GM20431 (cell line): Measurements from ENCODE around the gene LIN37.

Source experiments
- in situ Hi-C: fragments of 300-500 bp; cut with MseI, MboI; formaldehyde crosslinking; loops from one replicate; pipeline ENCODE4 v1.15.0; 2020; ENCODE audit warnings: low sequenced_read_pairs; ENCODE audit not compliant: unreplicated experiment

The LIN37 gene

DNA sequence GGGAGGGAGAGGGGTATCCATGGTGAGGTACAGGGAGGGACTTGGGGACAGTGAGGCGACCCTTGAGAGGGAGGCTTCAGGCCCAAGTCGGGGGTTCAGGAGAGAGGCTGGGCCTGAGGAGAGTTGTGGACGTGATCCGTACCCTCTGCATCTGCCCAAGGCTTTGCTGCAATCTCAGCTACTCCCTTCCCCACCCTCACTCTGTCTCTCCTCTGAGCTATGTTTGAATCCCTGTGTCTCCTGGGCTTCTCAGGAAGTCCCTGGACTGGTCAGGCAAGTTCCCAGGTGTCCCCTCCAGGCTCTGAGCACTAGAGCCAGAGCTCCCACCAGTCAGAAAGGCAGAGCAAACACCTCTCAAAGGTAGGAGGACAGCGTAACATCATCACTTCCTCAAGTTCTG lies 1.8 kb downstream of the LIN37 start:
- in situ Hi-C loops: no loop called here

DNA sequence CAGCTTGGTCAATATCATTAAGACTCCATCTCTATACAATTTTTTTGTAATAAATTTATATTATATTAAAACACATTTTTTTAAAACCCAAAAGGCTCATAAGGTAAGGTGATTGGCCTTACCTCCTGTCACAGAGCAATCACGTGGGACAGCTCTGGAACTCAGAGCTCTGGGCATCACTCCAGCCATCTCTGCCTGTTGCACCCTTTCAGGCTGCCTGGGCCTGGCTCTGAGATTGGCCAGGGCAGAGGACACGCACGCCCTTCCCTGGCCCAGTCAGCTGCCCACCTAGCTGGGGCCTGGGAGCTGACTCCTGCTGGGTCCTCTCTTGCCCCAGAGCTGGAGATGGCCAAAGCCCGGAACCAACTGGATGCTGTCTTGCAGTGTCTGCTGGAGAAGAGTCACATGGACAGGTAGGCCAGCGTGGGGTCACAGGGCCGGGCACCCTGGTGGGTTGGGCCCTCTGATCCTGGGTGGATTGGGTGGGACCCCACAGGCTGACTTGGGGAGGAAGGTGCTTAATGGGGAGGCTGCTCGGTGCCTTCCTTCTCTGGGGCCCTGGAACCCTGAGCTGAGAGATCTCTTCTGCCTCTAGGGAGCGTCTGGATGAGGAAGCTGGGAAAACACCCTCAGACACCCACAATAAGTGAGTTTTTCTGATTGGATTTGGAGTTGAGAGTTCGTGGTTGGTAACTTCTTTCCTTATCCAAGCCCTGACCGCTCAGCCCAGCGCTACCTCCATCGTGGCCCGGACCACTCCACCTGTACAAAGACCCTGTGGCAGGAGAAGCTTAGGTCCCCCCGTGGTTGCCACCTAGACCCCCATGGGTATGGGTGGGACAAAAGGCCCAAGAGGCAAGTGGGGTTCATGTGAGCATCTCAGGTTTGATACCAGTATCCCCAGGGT lies 3.7 kb downstream of the LIN37 start:
- in situ Hi-C loops: no loop called here

GRCh38 chr19:35752746-35753350 lies 4.5 kb downstream of the LIN37 start:
- in situ Hi-C loops: no loop called here

- in situ Hi-C loops: no loop called here
These were observed 5.4 kb downstream of the LIN37 start for GRCh38 chr19:35753634-35754369.

DNA sequence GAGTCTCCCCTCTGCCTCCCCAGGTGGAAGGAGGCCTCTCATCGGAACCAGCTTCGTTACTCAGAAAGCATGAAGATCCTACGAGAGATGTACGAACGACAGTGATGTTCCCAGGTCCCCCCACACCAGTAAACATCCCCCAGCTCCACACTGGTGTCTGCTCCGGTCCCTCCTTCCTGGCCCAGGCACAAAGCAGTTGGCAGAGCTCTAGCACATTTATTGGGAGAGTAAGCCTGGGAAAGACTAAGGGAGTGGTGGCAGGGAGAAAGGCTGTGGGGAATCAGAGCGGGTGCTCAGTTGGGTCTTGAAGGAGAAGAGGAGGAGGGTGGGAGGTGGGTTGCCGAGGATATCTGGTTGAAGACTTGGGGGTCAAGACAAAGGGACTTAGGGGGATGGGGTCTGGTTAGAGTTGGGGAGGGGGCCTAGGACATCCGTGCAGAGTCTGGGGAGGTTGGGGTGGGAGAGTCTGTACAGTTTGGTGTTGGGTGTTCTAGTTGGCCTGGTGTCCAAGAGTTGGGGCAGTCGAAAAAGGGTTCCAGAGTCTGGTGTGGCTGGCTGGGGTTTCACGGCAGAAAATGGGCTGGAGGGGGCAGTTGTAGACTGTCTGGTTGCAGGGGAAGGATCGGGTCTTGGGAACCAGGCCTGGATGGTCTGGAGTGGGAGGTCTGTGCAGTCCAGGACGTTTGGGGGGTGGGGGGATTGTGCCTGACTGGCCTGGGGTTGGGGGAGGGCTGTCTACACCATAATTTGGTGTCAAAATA lies 6.2 kb downstream of the LIN37 start:
- in situ Hi-C loops: no loop called here

- in situ Hi-C loops: no loop called here
These were observed 6.8 kb downstream of the LIN37 start for GRCh38 chr19:35755131-35755549.

DNA sequence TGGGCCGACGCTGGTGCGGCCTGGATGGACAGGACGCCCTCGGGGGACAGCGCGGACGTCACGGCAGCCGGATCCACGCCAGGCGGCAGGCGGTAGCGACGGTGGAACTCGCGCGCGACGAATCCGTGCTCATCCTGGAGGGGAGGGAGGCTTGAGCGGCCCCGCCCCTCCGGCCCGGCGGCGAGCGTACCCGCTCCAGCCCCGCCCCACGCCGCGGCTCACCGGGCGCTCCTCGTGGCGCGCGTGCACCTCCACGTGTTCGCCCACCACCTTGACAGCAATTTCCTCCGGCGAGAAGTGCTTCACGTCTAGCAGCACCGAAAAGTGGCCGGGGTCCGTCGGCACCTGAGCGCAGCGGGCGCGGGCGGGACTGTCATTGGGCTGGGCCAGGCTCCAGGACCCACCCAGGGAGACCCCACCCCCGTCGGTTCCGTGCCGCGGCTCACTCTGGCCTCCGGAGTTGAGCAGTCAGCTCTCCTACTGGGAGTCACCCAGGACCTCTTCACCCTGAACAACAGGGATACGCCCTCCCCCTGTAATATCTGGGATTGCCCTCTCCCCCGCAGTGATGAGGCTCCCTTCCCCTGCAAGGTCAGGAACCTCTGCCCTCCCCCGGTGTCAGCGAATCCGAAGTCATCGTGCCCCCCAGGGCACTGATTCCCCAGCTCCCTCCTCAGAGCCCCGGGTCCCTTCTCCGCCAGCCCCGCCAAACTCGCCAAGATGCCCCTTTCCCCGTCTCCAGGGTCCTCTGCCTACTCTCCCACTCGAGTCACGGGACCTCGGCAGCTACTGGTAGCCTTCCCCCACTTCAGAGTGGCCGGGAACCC lies 7.4 kb downstream of the LIN37 start:
- in situ Hi-C loops: no loop called here

DNA sequence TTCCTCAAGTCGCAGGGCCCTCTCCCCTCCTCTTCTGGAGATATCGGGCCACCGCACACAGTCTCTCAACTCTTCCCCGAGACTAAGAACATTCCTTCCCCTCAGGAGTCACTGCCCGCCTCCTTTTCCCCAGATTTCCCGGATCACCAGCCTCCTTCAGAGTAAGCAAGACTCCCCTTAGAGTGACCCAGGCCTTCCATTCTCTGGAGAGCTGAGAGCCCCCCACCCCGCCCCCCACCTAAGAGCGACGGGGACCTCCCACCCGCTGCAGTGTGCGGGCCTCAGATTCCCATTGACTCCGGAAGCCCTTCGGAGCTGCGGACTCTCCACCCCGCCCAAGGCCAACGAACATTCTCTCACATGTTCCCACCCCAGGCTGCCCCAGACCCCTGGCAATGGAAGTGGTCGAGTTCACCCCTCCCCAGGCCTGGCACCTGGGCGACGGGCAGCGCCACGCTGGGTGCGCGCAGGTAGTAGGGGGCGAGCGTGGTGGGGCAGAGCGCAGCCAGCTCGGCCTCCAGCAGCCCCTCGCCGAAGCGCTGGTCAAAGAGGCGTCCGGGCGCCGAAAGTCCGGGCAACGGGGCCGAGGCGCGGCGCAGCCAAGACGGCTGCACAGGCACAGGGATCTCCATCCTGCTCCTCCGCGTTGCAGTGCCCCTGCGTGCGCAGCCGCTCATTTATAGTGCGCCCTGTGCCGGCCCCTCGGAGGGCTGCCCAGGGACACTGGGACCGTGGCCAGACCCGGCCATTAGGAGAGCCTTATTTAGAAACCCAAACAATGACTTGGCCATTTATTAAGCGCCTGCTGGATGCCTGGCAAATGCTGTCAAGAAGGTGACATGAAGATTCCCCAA lies 8.2 kb downstream of the LIN37 start, which contains the start of gene HSPB6:
HSPB6 (minus strand) TSS at position 653 of the 854 bp plus-strand sequence; CDS start at position 632, 21 bp downstream.
- in situ Hi-C loops: no loop called here

DNA sequence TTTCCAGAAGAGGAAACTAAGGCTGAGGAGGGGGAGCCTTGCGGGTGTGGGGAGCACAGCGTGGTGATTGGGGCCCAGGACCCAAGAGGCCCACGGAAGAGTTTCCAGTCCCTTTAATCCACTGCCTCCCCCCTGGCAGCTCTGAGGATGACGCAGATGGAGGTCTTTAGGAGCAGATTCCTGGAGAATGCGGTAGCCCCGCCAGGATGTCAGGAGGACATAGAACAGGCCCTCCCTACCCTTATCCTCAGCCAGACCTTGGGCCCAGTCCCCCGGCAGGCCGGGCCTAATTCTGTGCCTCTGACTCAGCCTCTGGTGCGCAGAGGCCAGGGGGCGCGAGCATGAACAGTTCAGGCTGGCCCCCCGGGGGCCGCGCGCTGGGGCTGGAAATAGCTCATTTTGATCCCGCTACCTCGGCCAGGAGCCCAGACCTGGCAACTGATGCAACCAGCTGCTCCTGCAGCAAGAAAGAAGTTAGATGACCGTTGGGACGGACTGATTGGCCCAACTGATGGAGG lies 8.9 kb downstream of the LIN37 start:
- in situ Hi-C loops: no loop called here

DNA sequence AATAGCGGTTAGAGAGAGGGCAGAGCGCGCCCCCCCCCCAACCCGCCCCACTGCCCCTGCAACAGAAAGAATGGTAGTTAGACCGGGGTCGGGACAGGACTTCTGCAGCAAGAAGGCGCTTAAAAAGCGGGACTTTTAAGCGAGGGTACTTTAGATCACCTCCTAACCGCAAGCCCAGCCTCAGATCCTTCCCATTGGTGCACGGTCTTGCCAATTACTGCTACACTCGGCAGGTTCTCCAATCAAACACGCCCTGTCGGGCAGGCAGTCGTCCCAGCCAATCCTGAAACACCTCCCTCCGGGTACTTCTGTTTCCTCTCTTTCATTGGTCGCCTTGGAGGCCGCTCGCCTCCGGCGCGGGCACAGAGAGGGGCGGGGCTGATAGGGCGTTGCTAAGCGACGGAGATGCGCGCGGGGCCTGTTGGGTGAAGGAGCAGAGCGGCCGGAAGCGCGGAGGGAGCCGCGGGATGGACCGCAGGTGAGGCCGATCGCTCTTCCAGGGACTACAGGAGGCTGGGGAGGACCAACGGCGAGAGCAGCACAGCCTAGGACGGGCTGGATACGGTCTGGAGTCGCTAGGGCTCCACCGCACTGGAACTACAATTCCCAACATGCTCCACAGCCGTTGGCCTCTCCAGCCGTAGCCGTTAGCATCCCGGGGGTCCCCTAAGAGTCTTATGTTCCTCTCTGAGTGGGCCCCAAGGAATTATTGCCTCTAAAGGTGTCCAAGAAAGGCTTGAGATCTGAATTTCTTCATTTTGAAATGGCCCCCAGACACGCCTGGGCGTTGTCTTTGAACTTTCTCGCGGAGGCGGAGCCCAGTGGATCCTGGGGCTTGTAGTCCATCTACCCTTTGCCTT lies 9.6 kb downstream of the LIN37 start, which contains the start of gene PROSER3:
PROSER3 (plus strand) TSS at position 428 of the 860 bp plus-strand sequence; CDS start at position 468, 40 bp downstream.
- in situ Hi-C loops: no loop called here

DNA sequence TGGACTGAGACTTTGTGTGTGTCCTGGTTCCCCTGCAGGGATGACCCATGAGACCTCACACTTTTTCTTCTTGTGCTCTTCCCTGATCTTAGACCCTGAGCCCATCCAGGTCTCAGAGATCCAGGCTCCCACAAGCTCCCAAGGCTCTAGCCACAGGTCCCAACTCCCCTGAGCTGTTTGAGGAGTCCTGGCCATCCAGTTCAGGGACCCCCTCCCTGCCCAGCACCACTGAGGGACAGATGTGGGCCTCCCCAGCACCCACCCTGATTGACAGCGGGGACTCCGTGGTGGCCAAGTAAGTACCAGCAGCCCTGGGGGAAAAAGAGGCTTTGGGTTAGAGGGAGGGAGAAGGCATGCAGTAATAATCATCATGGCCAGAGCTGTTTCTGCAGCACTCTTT lies 11.3 kb downstream of the LIN37 start:
- in situ Hi-C loops: no loop called here

DNA sequence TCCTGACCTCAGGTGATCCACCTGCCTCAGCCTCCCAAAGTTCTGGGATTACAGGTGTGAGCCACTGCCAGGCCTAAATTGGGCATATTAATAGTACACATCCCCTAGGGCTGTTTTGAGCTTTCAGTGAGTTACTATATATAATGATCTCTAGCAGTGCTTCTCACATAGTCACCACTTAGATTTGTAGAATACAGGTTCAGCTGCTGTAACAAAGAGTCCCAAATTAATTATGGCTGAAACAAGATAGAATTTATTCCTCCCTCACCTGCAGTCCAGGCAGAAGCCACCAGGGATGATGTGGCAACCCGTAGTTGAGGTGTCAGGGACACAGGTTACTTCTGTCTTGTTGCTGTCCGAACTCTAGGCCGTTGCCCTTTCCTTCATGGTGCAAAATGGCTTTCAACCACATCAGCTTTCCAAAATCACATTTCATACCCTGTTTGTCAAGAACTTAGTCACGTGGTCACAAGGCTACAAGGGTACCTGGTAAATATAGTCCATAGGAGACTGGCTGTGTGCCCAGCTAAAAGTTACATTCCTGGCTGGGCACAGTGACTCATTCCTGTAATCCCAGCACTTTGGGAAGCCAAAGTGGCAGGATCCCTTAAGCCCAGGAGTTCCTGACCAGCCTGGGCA lies 12.5 kb downstream of the LIN37 start:
- in situ Hi-C loops: no loop called here

GRCh38 chr19:35764432-35765315 lies 16.3 kb downstream of the LIN37 start:
- in situ Hi-C loops: no loop called here

DNA sequence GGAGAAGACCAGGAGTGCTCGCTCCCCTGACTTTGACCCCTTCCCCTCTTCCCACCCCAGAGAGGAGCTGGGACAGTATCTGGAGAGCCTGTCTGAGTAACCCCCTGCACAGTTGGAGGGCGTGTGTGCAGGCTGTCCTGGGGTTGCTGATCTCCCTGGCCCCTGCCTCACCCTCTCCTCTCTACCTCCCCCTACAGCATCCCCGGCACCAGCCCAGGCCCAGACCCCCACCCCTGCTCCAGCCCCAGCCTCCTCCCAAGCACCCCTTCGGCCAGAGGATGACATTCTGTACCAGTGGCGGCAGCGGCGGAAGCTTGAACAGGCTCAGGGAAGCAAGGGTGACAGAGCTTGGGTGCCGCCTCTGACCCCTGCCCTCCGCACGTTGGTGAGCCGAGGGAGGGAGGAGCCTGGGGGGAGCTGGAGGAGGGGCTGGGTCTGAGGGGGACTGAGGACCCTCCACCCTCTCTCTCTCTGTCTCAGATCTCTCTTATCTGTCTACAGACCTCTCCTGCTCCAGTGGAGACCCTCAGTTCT lies 18.3 kb downstream of the LIN37 start:
- in situ Hi-C loops: no loop called here

DNA sequence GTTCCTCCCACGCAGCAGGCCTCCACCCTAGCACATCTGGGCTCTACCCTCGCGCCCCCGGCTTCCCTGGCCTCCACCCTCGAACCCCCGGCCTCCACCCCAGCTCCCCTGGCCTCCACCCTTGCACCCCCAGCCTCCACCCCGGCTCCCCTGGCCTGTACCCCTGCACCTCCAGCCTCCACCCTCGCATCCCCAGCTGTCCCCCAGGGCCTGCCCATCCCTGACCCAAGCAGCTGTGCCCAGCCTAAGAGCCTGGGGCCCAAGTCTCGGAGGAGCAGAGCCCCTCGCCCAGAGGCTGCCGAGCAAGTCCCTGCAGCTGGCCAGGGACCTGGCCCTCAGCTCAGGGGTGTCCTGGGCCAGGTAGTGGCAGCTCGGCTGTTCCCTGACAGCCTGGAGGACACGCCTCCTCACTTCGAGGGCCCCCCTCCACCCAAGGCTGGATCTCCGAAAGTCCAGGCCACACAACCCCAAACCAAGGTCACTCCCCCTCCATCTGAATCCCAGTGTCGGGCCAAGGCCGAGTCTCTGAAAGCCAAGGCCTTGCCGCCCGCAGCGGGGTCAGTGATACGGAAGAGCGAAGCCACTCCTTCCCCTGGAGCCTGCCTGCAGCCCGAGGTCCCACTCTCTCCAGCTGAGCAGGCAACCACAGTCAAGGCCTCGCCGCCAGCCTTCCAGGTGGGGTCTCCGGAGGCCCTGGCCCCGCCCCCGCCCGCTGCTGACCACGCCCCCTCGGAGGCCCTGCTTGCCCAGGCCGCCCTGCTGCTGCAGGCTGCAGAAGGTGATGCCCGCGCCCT lies 19.1 kb downstream of the LIN37 start:
- in situ Hi-C loops: no loop called here
